Neuronal stem cell (in vitro differentiated cells): ENCODE data around the gene FAIM2.

Experiments
- DNase-seq: peaks from one replicate; pipeline ENCODE4 v3.0.0-alpha.2; 2013; ENCODE audit warnings: low spot score
- H2AFZ ChIP-seq: one replicate; pipeline ENCODE4 v1.6.1; 2013; ENCODE audit warnings: mild to moderate bottlenecking, low read length, inconsistent platforms
- H2AK5ac ChIP-seq: 2 replicates; pipeline ENCODE4 v1.6.1; 2013; ENCODE audit warnings: low read depth, mild to moderate bottlenecking, inconsistent platforms, low read length, moderate library complexity, mixed read lengths
- H2BK120ac ChIP-seq: 2 replicates; pipeline ENCODE4 v1.6.1; 2013; ENCODE audit warnings: low read depth, mild to moderate bottlenecking, inconsistent platforms, low read length, moderate library complexity, mixed read lengths
- H2BK12ac ChIP-seq: one replicate; pipeline ENCODE4 v1.6.1; 2013; ENCODE audit warnings: low read length, inconsistent platforms
- H2BK15ac ChIP-seq: 2 replicates; pipeline ENCODE4 v1.6.1; 2013; ENCODE audit warnings: mild to moderate bottlenecking, low read length, inconsistent platforms, mixed read lengths
- H2BK5ac ChIP-seq: one replicate; pipeline ENCODE4 v1.6.1; 2013; ENCODE audit warnings: inconsistent platforms, mild to moderate bottlenecking, low read length, moderate library complexity
- H3K14ac ChIP-seq: one replicate; pipeline ENCODE4 v1.6.1; 2013; ENCODE audit warnings: low read length, inconsistent platforms
- H3K18ac ChIP-seq: 2 replicates; pipeline ENCODE4 v1.6.1; 2013; ENCODE audit warnings: low read length, inconsistent platforms
- H3K23ac ChIP-seq: 2 replicates; pipeline ENCODE4 v1.6.1; 2013; ENCODE audit warnings: low read depth, mild to moderate bottlenecking, mixed read lengths, low read length, inconsistent platforms; ENCODE audit not compliant: poor library complexity
- H3K27ac ChIP-seq: replicated peaks from 3 replicates; pipeline ENCODE4 v1.5.1; 2013; ENCODE audit warnings: low read length, inconsistent platforms
- H3K27me3 ChIP-seq, 3 experiments: 2 replicates each; pipeline ENCODE4 v1.6.1; 2013; ENCODE audit warnings: low read length in 3 of 3, mild to moderate bottlenecking in 2 of 3, inconsistent platforms in 1 of 3, low read depth in 1 of 3, mixed read lengths in 1 of 3, moderate library complexity in 1 of 3; ENCODE audit not compliant: control insufficient read depth in 3 of 3, insufficient read depth in 3 of 3
- H3K36me3 ChIP-seq, 2 donors: replicated peaks in 1 of 2; 2 replicates each; pipeline ENCODE4 v1.6.1; 2013; ENCODE audit warnings: low read length in 2 of 2; ENCODE audit not compliant: control insufficient read depth in 2 of 2, insufficient read depth in 2 of 2
- H3K4ac ChIP-seq: 2 replicates; pipeline ENCODE4 v1.6.1; 2013; ENCODE audit warnings: inconsistent platforms, mild to moderate bottlenecking, low read length, moderate library complexity
- H3K4me1 ChIP-seq, 2 donors: 1 replicate in 1 of 2; 2 replicates in 1 of 2; pipeline ENCODE4 v1.6.1; 2013; ENCODE audit warnings: low read length in 2 of 2, low read depth in 1 of 2; ENCODE audit not compliant: control insufficient read depth in 2 of 2, insufficient read depth in 1 of 2
- H3K4me2 ChIP-seq: one replicate; pipeline ENCODE4 v1.6.1; 2013; ENCODE audit warnings: mild to moderate bottlenecking, low read length, inconsistent platforms; ENCODE audit not compliant: insufficient read depth, poor library complexity, severe bottlenecking
- H3K4me3 ChIP-seq, 2 donors: 2 replicates each; pipeline ENCODE4 v1.5.1; 2013; ENCODE audit warnings: low read length in 2 of 2, mild to moderate bottlenecking in 2 of 2, inconsistent platforms in 1 of 2, moderate library complexity in 1 of 2
- H3K79me1 ChIP-seq: one replicate; pipeline ENCODE4 v1.6.1; 2013; ENCODE audit warnings: low read depth, mild to moderate bottlenecking, inconsistent platforms, low read length, moderate library complexity
- H3K9ac ChIP-seq: one replicate; pipeline ENCODE4 v1.6.1; 2013; ENCODE audit warnings: mild to moderate bottlenecking, low read depth, low read length, inconsistent platforms; ENCODE audit not compliant: poor library complexity
- H3K9me3 ChIP-seq, 2 donors: replicated peaks in 1 of 2; 2 replicates each; pipeline versions ENCODE3 to v1.6.1; 2013; ENCODE audit warnings: low read length in 2 of 2, mild to moderate bottlenecking in 2 of 2, inconsistent platforms in 1 of 2, low read depth in 1 of 2, mixed read lengths in 1 of 2, moderate library complexity in 1 of 2; ENCODE audit not compliant: control insufficient read depth in 2 of 2, insufficient read depth in 1 of 2
- H4K8ac ChIP-seq: one replicate; pipeline ENCODE4 v1.6.1; 2013; ENCODE audit warnings: low read depth, mild to moderate bottlenecking, inconsistent platforms, low read length, moderate library complexity
- H4K91ac ChIP-seq: one replicate; pipeline ENCODE4 v1.6.1; 2013; ENCODE audit warnings: low read length, low read depth, mild to moderate bottlenecking, inconsistent platforms; ENCODE audit not compliant: poor library complexity
- whole genome bisulfite sequencing, 2 donors: extraction: QIAGEN DNeasy Blood & Tissue Kit; methylation state at CpG; one replicate each; pipeline ENCODE4 v1.1.7; 2013; ENCODE audit warnings: missing lambda C conversion rate in 2 of 2, mixed read lengths in 1 of 2; ENCODE audit not compliant: insufficient read length in 2 of 2, insufficient replicate concordance in 1 of 2; ENCODE audit errors: extremely low coverage in 2 of 2; 5-methylcytosine and 5-hydroxymethylcytosine counted together

FAIM2 gene

DNA sequence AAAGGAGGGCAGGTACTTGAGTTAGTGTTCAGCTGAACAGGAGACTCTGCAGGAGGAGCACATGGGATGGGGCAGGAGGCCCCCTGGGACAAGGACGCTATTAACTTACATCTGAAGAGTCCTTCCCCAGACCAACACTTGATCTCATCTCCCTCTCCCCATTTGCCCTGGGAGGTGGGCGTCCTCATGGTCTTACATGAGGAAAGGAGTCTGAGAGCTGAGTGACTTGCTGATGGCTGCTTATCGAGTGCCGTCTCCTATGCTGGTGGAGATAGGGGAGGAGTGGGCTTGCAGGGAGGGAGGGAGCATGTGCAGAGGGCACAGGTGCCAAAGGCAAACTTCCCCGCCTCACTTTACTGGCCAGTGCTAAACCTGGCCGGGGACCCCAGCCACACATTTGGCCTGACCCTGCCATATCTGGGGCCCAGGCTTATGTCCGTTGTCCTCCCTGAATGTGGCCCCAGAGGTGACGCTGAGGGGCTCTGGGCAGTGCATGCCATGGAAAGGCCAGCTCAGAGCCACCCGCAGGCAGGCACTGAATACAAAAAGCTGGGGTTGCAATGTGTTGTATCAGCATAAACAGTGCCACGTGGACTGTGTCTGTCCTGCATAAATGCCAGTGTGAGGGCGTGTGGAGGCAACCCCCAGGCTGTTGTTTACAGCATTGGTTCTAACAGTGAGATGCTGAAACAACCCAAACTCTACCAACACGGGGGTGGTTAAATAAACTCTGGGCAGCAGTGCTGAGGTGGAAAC, 29.4 kb downstream of the FAIM2 start:
- H4K8ac ChIP-seq: no peak overlapping the region
- no peaks in the 10 kb centered on the region for H3K79me1 ChIP-seq
- H2BK5ac ChIP-seq: no peak overlapping the region
- H4K91ac ChIP-seq: no peak overlapping the region
- no peak overlapping the region for H2BK12ac ChIP-seq
- H3K9me3 ChIP-seq: peaks cover 0 to 2% of the 10 kb centered on the region in 2 donors
- no peak overlapping the region for H3K4me3 ChIP-seq
- H3K4me2 ChIP-seq: no peak overlapping the region
- no peak overlapping the region for H3K14ac ChIP-seq
- no peak overlapping the region for H3K27ac ChIP-seq
- H3K4me1 ChIP-seq: peaks cover 0 to 7% of the 10 kb centered on the region in 2 donors
- DNase-seq: no peak
- peaks cover 0 to 32% (median 0%) of the 10 kb centered on the region in 3 experiments for H3K27me3 ChIP-seq
- H2AK5ac ChIP-seq: peak overlapping the region; percentile 67
- no peak overlapping the region for H2BK120ac ChIP-seq
- H3K9ac ChIP-seq: no peak overlapping the region
- H3K23ac ChIP-seq: no peak overlapping the region
- H3K18ac ChIP-seq: peak overlapping the region; percentile 74
- WGBS, 2 donors: no CpG with 5 or more reads among the region's 12 CpGs
- no peak overlapping the region for H2AFZ ChIP-seq
- H3K36me3 ChIP-seq: peaks cover 0 to 2% of the 10 kb centered on the region in 2 donors
- H2BK15ac ChIP-seq: no peak overlapping the region
- H3K4ac ChIP-seq: no peak overlapping the region

DNA sequence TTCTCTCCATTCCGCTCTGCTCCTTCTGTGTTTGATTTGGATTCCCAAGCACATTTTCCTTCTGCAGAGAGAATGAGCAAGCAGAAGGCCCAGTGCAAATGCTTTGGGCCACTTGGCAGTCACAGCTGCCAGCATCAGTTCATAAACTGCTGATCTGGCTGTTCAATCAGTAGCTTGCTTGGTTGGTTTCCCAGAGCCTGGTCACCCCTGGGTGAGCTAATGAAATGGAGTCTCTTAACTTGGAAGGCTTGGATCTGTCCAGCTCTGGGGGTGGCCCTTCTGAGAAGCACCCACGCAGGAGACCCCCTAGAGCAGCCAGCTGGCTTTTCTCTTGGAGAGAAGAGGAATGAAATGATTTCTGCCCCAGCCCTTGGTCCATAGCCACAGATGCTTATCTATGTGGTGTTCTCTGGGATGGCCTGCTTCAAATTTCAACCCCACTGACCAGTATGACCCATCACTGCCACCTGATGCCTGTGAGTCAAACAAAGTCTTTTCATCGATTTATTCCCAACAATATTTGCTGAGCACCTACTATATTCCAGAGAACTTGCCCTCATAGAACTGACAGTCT, 30.3 kb downstream of the FAIM2 start:
- no CpG with 5 or more reads among the region's 3 CpGs for WGBS, 2 donors
- no peak overlapping the region for H3K9ac ChIP-seq
- H3K27ac ChIP-seq: no peak overlapping the region
- H4K91ac ChIP-seq: no peak overlapping the region
- H3K36me3 ChIP-seq: peaks cover 0 to 2% of the 10 kb centered on the region in 2 donors
- H4K8ac ChIP-seq: no peak overlapping the region
- H3K18ac ChIP-seq: no peak overlapping the region
- H2BK15ac ChIP-seq: no peak overlapping the region
- peaks cover 0 to 2% of the 10 kb centered on the region in 2 donors for H3K9me3 ChIP-seq
- no peak overlapping the region for H2AFZ ChIP-seq
- H3K23ac ChIP-seq: no peak overlapping the region
- no peak overlapping the region for H3K4ac ChIP-seq
- H2BK5ac ChIP-seq: no peak overlapping the region
- no peak overlapping the region for H3K4me2 ChIP-seq
- no peak overlapping the region for H2AK5ac ChIP-seq
- DNase-seq: no peak
- H3K4me1 ChIP-seq: peaks cover 0 to 7% of the 10 kb centered on the region in 2 donors
- H3K27me3 ChIP-seq: peaks cover 0 to 40% (median 0%) of the 10 kb centered on the region in 3 experiments
- no peaks in the 10 kb centered on the region for H3K79me1 ChIP-seq
- H3K14ac ChIP-seq: no peak overlapping the region
- no peak overlapping the region for H2BK120ac ChIP-seq
- H3K4me3 ChIP-seq: no peak overlapping the region
- H2BK12ac ChIP-seq: no peak overlapping the region

DNA sequence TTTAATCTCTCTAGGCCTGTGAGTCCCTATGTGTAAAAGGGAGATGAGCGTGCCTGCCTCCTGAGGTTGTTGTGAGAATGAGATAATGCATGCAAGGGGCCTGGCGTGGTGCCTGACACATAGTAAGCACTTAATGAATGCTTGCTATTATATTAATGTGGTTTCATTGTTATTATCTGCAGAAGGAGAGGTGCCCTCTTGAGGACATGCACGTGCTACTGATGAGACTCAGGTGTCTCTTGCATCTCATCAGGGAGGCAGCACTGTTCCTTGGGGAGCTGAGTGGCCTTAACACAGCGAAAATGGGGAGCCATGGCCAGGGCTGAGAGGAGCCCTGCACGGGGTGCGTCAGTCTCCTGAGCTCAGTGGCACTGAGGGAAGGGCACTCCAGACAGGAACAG, 30.9 kb downstream of the FAIM2 start:
- Histone ChIP-seq H3K27me3 (peaks cover 0 to 47% (median 0%) of the 10 kb centered on the region in 3 experiments), H3K14ac (no peak overlapping the region), H3K9me3 (peaks cover 0 to 2% of the 10 kb centered on the region in 2 donors), H3K23ac (no peak overlapping the region), H2BK120ac (no peak overlapping the region), H3K9ac (no peak overlapping the region), H3K4me2 (no peak overlapping the region), H3K4me1 (peaks cover 0 to 7% of the 10 kb centered on the region in 2 donors), H3K4ac (no peak overlapping the region), H2AFZ (no peak overlapping the region), H3K18ac (no peak overlapping the region), H3K36me3 (peaks cover 0 to under 1% of the 10 kb centered on the region in 2 donors), H4K91ac (no peak overlapping the region), H3K4me3 (no peak overlapping the region), H2BK15ac (no peak overlapping the region), H2BK12ac (no peak overlapping the region), H4K8ac (no peak overlapping the region), H3K79me1 (no peaks in the 10 kb centered on the region), H2AK5ac (no peak overlapping the region), H2BK5ac (no peak overlapping the region), H3K27ac (no peak overlapping the region)
- DNase-seq: no peak
- no CpG with 5 or more reads among the region's 6 CpGs for whole genome bisulfite sequencing, 2 donors

DNA sequence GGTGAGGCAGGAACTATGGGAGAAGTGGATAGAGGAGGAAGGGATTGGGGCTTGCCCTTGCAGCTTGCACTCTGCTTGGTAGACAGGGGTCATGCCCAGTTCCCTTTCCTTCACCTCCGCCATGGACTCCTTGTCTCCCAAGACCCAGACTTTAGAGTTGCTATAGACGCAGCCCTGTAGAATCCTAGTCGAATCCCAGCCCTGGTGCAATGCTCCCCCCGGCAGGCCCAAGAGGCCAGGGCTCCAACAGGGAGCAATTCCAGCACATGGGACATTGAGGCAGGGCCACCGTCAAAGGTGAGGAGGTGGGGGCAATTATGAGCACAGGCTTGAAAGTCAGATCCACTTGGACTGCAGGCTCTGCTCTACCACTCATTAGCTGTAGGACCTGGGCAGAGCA, 31.3 kb downstream of the FAIM2 start:
- no peak overlapping the region for H2AK5ac ChIP-seq
- no peaks in the 10 kb centered on the region for H3K79me1 ChIP-seq
- no peak overlapping the region for H3K27ac ChIP-seq
- no peaks in the 10 kb centered on the region for H3K36me3 ChIP-seq
- no peak overlapping the region for H3K18ac ChIP-seq
- H3K9me3 ChIP-seq: no peaks in the 10 kb centered on the region
- H3K4me3 ChIP-seq: no peak overlapping the region
- no peak overlapping the region for H3K9ac ChIP-seq
- no peak overlapping the region for H4K8ac ChIP-seq
- H3K23ac ChIP-seq: no peak overlapping the region
- H3K27me3 ChIP-seq: peaks cover 0 to 48% (median 0%) of the 10 kb centered on the region in 3 experiments
- H2BK5ac ChIP-seq: no peak overlapping the region
- H2BK15ac ChIP-seq: no peak overlapping the region
- H2AFZ ChIP-seq: peak overlapping the region; percentile 68
- H3K14ac ChIP-seq: no peak overlapping the region
- no peak overlapping the region for H2BK120ac ChIP-seq
- H2BK12ac ChIP-seq: no peak overlapping the region
- H3K4me1 ChIP-seq: peaks cover 0 to 7% of the 10 kb centered on the region in 2 donors
- H3K4me2 ChIP-seq: no peak overlapping the region
- no peak overlapping the region for H4K91ac ChIP-seq
- no peak for DNase-seq
- WGBS, 2 donors: no CpG with 5 or more reads among the region's 5 CpGs
- H3K4ac ChIP-seq: no peak overlapping the region
